Neural crest cell (in vitro differentiated cells): Measurements from ENCODE around the gene LARGE1. TPM values are rescaled to one million over a fixed set of nuclear protein-coding genes. Genes with fewer than 3 reads are reported as not detected.

Experiments used
- DNase-seq: peaks from one replicate; pipeline ENCODE4 v3.0.0; 2021; ENCODE audit warnings: low read depth, mixed read lengths, low spot score
- H3K27ac Mint-ChIP-seq: one replicate; pipeline ENCODE4 v1.8.0; 2021; ENCODE audit warnings: mild to moderate bottlenecking, mixed read lengths; ENCODE audit not compliant: unreplicated experiment
- H3K27me3 Mint-ChIP-seq: 2 replicates; pipeline ENCODE4 v1.8.0; 2021; ENCODE audit warnings: low read depth, mild to moderate bottlenecking, mixed read lengths
- H3K36me3 Mint-ChIP-seq: 2 replicates; pipeline ENCODE4 v1.8.0; 2021; ENCODE audit warnings: low read depth, mild to moderate bottlenecking, mixed read lengths
- H3K4me1 Mint-ChIP-seq: 2 replicates; pipeline ENCODE4 v1.8.0; 2021; ENCODE audit warnings: mixed read lengths
- H3K4me3 Mint-ChIP-seq: one replicate; pipeline ENCODE4 v1.8.0; 2021; ENCODE audit warnings: mild to moderate bottlenecking, mixed read lengths
- H3K9me3 Mint-ChIP-seq: 2 replicates; pipeline ENCODE4 v1.8.0; 2021; ENCODE audit warnings: mixed read lengths
- total RNA-seq: library from RNA; stranded (reverse); gene quantifications from 2 replicates; pipeline ENCODE4 v1.2.1, GENCODE V29; 2021
- TF ChIP-seq, protein P1 (sequence below): fragments of 200-600 bp; sonication (generic); conservative IDR thresholded peaks from 2 replicates; pipeline ENCODE4 v1.5.0; 2021; ENCODE audit warnings: antibody characterized with exemption, mild to moderate bottlenecking

The LARGE1 gene
- total RNA-seq, 1 donor from 2014 or later, result 33.0 TPM

DNA sequence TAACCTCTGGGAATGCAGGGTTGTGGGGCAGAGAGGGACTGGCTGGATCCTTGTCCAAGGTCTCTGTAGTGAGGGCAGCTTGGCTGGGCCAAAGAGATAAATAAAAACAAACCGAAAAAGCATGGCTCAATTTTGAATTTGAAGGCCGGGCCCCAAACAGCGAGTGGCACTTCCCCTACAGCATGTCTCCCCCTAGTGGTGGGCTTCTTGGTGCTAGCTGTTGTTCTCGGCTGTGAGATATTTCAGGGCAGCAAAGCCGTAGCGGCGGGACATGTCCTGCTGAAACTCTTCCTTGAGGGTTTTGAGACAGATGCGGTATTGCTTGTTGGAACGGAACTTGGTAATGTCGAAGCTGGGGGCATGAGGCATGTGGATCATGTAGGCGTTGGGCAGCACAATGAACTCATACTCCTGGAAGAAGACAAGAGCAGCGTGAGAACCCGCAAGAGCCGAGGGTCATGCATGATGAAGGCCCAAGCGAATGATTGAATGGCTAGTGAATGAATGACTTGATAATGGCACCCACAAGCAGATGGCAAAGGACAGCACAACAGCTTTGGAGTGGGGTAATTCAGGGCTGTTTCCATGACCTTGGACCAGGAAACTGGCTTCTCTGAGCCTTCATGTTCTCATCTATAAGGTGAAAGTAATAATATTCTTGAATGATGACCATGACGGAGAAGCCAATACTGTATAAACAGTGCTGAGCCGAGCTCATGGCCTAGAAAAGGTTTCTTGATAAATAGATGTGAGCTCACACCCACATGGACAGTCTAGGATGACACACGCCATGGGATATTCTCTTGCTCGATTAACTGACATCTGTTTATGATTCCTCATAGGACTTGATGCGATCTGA lies 645.8 kb downstream of the LARGE1 start:
- TF ChIP-seq, protein P1, sequence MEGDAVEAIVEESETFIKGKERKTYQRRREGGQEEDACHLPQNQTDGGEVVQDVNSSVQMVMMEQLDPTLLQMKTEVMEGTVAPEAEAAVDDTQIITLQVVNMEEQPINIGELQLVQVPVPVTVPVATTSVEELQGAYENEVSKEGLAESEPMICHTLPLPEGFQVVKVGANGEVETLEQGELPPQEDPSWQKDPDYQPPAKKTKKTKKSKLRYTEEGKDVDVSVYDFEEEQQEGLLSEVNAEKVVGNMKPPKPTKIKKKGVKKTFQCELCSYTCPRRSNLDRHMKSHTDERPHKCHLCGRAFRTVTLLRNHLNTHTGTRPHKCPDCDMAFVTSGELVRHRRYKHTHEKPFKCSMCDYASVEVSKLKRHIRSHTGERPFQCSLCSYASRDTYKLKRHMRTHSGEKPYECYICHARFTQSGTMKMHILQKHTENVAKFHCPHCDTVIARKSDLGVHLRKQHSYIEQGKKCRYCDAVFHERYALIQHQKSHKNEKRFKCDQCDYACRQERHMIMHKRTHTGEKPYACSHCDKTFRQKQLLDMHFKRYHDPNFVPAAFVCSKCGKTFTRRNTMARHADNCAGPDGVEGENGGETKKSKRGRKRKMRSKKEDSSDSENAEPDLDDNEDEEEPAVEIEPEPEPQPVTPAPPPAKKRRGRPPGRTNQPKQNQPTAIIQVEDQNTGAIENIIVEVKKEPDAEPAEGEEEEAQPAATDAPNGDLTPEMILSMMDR, result peak; percentile 54
- H3K27me3 Mint-ChIP-seq, result no peaks in the 10 kb centered on the region
- no peak overlapping the region for H3K4me3 Mint-ChIP-seq
- DNase-seq, result peak; percentile 12
- no peak overlapping the region for H3K27ac Mint-ChIP-seq
- H3K36me3 Mint-ChIP-seq, result peaks cover 17% of the 10 kb centered on the region
- no peaks in the 10 kb centered on the region for H3K9me3 Mint-ChIP-seq
- H3K4me1 Mint-ChIP-seq, result peaks cover 16% of the 10 kb centered on the region

DNA sequence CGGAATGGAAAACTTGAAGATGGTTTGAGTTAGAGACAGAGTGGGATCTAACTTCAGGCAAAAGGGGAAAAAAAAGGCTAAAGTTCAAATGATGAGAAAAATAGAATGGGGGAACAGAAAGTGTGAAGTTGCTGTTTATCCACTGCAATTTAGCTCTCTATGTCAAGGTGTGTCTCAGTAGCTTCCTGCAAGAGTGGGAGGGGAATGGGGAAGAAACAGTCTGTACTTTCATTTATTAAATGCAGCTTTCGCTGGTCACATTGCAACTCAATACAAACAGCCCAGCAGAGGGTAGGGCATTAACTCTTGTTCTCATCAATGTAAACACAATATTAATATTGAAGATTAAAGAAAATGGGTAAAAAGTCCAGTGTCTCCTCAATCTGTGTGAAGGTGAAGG lies 647.4 kb downstream of the LARGE1 start:
- TF ChIP-seq, protein P1, result no peak
- Mint-ChIP-seq H3K27me3 (no peaks in the 10 kb centered on the region), H3K27ac (no peak overlapping the region), H3K4me1 (peaks cover 16% of the 10 kb centered on the region), H3K36me3 (peaks cover 17% of the 10 kb centered on the region), H3K4me3 (no peak overlapping the region), H3K9me3 (no peaks in the 10 kb centered on the region)
- no peak for DNase-seq

- H3K36me3 Mint-ChIP-seq, result peaks cover 21% of the 10 kb centered on the region
- H3K27ac Mint-ChIP-seq, result no peak overlapping the region
- no peaks in the 10 kb centered on the region for H3K9me3 Mint-ChIP-seq
- DNase-seq, result no peak
- no peaks in the 10 kb centered on the region for H3K27me3 Mint-ChIP-seq
- H3K4me3 Mint-ChIP-seq, result no peak overlapping the region
- TF ChIP-seq, protein P1, result no peak
- H3K4me1 Mint-ChIP-seq, result peaks cover 21% of the 10 kb centered on the region
These were observed 648.1 kb downstream of the LARGE1 start for GRCh38 chr22:33272180-33272579.

- no peak for DNase-seq
- Mint-ChIP-seq H3K36me3 (peaks cover 18% of the 10 kb centered on the region), H3K9me3 (no peaks in the 10 kb centered on the region), H3K27ac (no peak overlapping the region), H3K4me3 (no peak overlapping the region), H3K4me1 (peaks cover 21% of the 10 kb centered on the region), H3K27me3 (no peaks in the 10 kb centered on the region)
- TF ChIP-seq, protein P1, result no peak
These were observed 648.7 kb downstream of the LARGE1 start for GRCh38 chr22:33271390-33272161.

DNA sequence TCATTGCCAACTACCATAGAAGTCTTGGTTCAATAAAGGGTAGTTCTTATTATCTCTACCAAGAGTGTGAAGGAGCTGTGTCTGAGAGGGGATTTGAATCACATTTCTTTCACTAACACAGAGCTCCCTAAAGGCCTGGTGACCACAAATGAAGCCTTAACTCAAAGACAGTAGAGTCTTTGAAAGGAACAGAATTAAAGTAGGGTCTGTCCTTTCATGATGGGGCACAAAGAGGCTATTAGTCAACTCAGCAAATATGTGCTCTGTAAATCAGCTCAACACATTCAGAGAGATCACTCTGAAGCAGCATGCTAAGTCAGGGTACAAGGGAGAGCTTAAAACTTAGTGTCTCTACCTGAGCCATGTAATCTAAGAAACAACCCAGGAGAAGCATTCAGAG lies 649.7 kb downstream of the LARGE1 start:
- no peak for DNase-seq
- Mint-ChIP-seq H3K27ac (no peak overlapping the region), H3K4me1 (peaks cover 21% of the 10 kb centered on the region), H3K4me3 (no peak overlapping the region), H3K9me3 (no peaks in the 10 kb centered on the region), H3K36me3 (peaks cover 16% of the 10 kb centered on the region), H3K27me3 (no peaks in the 10 kb centered on the region)
- TF ChIP-seq, protein P1, result no peak
